ENCODE measurements around the gene PKNOX2. TPM values are rescaled to one million over a fixed set of nuclear protein-coding genes. Genes with fewer than 3 reads are reported as not detected.

Gene PKNOX2
- polyA plus RNA-seq, 5 donors: 12.7 to 19.9 (median 16.6) TPM

DNA sequence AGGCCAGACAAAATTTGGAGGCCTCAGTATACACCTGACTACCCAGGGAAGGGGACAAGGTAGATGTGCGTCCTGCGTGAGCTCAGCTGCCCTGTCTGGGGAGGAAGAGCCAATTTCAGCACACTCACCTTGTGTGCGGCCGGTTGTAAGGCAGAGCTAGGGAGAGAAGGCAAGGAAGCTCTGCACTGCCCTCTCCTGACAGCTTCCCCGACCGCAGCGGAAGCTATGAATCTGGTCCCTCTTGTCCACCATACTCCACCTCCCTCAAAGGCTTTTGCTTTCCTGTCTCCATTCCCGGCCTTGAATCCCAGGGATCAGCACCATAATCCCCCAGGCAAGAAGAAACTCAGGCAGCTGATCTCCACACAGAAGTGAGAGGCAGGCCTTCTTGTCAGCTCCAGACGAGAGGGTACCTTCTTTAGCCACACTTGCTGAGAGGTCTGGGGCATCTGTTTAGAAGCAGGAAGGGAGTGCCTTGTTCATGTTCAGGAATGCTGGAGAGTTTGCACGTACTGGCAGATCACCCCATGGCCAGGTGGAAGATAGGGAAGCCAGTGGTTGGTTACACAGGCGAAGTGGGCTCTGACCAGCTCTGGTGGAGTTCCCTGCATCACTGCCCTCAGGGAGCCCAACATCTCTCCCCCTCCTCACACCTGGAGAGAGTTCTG, 269.0 kb downstream of the PKNOX2 start:
- DNase-seq: peak in 1 of 2 donors; percentile 39

- no peak for DNase-seq
Measured at GRCh38 chr11:125435461-125436238, 271.1 kb downstream of the PKNOX2 start.

DNA sequence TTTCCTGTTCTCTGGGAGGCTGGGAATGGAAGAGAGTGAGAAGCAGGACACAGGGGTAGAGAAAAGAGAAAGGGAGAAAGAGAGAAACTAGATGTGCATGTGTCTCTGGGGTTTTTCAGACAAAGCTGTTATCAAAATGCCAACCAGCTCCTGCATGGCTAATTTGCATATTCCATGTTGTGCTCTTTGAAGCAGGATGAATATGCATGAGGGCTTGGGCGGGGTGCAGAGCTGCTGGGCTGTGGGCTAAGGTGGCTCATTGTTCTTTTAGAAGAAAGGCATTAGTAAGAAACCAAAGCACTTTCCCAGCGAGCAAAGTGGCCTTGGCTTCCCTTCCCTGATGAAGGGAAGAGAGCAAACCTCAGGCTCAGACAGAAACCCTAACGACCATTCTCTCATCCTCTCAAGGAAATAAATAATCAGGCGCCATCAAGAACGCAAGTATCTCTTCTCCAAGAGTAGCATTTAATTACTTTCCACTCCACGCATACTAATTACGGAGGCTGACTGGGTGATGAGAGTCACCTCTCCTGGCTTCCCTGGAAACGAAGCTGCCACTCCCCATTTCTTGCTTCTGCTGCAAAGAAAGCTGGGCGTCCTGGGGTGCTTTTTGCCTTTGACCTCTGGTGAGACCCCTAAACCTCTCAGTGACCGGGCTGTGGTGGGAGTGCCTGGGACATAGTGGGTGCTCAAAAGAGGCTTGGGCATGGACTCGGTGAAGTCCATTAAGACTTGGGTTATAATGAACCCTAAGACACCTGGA, 277.3 kb downstream of the PKNOX2 start:
- DNase-seq: no peak

GRCh38 chr11:125442946-125443345, 278.4 kb downstream of the PKNOX2 start:
- no peak for DNase-seq

DNA sequence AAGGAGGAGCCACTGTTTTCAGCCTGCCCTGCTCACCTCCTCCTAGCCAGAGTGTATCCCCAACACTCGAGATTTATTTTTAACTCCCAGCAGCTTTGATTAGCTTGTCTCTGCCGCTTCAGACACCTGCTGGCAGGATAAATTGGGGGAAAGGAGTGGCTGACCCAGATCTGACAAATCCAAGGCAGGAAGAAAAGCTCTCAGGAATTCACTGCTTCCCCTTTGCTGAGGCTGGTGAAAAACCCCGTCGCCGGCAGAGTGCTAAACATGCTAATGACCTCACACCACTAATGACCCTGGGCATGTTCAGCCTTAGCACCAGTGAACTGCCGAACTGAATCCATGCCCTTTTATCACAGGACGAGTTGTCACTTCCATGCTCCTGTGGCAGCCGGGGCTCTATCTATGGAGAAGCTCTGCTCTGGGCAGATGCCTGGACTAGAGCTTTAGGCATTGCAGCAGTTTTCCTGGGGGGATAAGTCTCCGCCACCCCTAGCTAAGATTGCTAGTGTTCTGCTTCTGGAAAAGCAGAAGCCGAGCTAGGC, 279.3 kb downstream of the PKNOX2 start:
- DNase-seq: no peak

DNA sequence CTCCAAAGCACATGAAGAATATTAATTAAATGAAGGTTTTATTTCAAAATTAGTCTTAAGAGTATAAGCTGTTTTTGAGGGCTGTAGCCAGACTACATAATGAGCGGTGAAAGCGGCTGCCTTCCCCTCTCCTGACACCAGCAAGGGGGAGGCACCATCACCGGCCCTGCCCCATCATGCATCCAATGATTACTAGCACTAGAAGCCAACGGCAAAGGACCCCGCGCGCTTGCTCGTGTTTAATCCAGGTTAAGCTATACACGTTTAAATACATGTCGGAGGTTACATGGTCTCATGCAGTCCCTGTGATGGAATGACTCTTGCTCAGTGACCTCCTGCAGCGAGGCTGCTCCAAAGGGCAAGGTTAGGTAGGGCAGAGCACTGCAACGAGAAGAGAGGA, 281.2 kb downstream of the PKNOX2 start:
- DNase-seq: no peak

DNA sequence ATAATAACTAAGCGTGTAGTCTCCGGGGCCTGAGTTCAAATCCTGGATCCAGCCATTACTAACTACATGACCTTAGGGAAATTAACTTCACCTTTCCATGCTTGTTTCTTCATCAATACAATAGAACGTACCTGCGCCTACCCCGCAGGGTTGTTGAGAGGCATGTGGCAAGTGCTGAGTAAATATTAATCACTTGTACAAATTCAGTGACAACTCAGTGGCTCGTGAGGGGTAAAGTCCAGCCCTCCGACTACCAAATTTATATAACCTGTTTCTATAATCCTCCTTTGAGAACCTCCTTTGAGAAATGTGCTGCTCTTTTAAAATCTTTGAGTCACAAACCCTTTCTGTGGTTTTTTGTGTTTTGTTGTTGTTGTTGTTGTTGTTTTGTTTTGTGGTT, 281.7 kb downstream of the PKNOX2 start:
- no peak for DNase-seq

DNA sequence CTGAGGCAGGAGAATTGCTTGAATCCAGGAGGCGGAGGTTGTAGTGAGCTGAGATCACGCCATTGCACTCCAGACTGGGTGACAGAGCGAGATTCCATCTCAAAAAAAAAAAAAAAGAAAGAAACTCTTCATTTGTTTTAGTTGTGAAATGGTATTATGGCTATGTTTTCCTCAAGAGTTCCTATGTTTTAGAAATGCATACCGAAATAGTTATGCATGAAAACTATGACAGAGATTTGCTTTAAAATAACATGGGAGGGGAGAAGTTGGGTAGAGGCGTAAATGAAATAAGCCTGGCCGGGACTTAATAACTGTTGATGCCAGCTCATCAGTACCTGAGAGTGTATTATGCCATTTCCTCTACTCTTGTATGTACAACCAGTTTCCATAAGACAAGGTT, 283.2 kb downstream of the PKNOX2 start:
- no peak for DNase-seq

DNA sequence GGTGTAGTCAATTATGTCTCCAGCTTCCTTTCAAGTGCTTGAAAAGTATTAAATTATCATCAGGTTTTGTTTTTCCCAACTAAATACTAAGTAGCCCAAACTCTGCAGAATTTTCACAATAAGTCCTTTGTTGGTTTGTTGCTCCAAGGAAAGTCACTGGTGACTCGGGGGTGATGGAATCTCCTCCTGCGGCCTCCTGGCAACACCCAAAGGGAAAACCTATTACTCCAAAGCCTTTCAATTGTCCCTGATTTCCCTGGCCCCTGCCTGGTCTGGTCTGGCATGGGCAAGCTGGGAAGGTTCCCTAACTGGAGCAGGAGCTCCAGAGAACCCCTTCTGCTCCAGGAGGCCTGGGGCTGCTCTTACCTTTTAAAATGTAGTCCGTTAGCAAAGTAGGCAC, 283.6 kb downstream of the PKNOX2 start:
- DNase-seq: no peak

DNA sequence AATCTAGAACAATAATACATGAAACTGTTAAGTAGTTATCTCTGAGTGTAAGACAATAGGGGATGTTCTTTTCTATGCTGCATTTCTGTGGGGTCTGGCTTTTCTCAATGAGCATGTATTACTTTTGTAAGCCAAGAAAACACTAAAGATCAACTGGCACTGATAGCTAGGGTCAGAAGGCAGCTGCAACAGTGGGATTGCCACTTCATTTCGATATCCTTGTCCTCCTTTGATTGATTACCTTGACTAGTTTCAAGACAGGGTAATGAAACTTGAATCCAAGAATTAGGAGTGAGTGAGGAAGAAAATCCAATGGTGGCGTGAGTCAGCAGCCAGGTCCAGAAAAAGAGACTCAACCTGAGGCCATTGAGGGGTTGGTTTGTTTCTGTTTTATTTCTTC, 285.0 kb downstream of the PKNOX2 start:
- DNase-seq: peak; percentile 74 to 79

- peak; percentile 52 to 57 for DNase-seq
Measured at GRCh38 chr11:125451400-125452124, 287.0 kb downstream of the PKNOX2 start.

DNA sequence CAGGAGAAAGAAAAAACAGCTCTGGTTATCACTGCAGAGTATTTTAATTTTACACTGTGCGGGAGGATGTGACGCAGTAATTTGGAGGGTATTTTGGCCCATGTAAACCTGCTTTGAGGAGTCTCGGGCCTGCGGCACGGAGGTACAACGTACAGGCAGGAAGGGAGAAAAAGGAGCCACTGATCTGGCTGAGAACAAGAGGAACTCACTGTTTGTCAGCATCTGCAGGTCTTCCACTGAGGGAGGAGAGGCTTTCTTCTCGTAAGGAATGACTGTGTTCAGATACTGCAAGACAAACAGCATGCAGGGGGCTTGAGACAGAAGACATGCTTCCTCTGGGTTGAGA, 287.5 kb downstream of the PKNOX2 start:
- no peak for DNase-seq

GRCh38 chr11:125454047-125454446, 289.5 kb downstream of the PKNOX2 start:
- DNase-seq: no peak

DNA sequence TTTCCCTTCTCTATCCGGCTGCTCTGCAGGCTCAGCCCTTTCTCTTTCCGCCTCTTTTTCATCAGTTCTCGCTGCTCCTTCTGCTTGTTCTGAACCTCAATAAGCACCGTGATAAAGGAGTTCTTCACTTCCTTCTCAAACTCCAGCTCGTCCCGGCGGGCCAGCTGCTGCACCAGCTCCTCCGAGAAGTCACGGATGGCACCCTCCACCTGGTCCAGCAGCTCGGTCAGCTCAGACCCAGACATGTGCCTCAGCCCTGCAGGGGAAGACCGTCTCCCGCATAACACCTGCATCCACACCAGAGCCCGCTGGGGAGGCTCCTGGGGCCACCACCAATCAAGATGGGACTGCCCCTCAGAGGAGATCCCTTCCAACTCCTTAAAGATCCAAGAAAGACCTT, 291.3 kb downstream of the PKNOX2 start:
- no peak for DNase-seq

DNA sequence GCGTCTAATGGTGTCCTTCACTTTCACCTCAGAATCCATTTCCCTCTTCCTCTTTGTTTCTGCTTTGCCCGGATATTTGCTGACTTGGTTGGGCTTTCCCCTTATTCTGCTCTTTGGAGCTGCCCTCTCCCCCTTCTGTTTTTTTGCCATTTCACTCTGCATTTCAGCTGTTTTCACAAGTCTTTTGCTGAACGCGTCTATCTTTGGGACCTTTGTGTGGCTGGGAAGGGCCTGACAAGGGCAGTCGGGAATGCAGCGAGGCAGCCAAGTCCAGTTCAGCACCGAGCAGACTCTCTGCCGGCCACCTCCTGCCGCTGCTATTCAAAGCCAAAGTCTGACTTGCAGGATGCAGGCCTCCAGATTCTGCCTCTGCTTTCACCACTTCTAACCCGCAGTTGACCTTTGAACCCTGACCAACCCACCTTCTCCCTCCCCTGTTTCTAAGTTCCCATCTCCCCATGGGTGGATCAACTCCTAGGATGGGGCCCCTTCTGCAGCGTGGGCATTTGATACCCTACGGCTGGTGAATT, 293.3 kb downstream of the PKNOX2 start:
- DNase-seq: peak in 1 of 2 donors; percentile 27

DNA sequence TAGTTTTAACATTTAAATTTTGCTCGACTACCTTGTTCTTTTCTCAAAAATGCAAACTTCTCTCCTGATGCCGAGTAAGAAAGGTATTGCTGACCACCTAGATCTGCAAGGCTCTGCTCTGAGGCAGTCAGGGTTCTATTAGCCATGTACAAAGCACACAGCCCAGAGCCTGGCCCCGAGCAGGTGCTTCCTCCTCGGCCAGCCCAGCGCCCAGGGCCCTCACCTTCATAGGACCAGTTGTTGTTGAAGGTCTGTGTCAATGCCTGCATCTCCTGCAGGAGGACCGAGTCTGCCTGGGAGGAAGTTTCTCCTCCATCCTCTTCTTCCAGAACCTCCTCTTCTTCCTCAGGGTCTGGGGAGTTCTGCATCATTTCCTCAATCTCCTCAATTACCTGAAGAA, 295.7 kb downstream of the PKNOX2 start:
- DNase-seq: no peak

GRCh38 chr11:125463590-125464269, 299.2 kb downstream of the PKNOX2 start:
- DNase-seq: no peak

DNA sequence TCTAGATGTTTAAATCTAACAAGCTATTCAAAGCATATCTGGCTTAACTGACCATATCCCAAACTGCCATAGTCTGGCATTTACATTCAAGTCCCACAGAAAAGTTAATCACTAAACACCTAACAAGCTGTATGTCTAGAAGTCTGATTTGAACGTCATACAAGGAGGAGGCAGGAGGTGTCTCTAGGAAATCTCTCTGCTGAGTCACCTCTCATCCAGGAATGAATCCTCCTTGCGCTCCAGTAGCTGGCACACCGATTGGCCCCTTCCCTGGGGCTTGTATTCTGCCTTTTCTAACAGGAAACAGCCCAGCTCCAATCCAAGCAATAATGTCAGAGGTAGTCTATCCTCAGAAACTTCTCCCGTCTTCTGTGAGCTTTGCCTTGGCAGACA, 299.7 kb downstream of the PKNOX2 start:
- no peak for DNase-seq

- no peak for DNase-seq
Measured at GRCh38 chr11:125464666-125465065, 300.1 kb downstream of the PKNOX2 start.

- no peak for DNase-seq
Measured at GRCh38 chr11:125465255-125465654, 300.7 kb downstream of the PKNOX2 start.

- DNase-seq: no peak
Measured at GRCh38 chr11:125465701-125466100, 301.1 kb downstream of the PKNOX2 start.

All from right lung (tissue), 5 donors.